Nephron progenitor cell (in vitro differentiated cells): Measurements from ENCODE around the gene PLEKHM3.

ENCODE experiments used
- DNase-seq: peaks from one replicate; pipeline ENCODE4 v3.0.0; 2021
- H3K27ac Mint-ChIP-seq: 2 replicates; pipeline ENCODE4 v1.8.0; 2021; ENCODE audit warnings: mild to moderate bottlenecking, moderate library complexity, mixed read lengths
- H3K27me3 Mint-ChIP-seq: 2 replicates; pipeline ENCODE4 v1.8.0; 2021; ENCODE audit warnings: mild to moderate bottlenecking, low read depth, mixed read lengths; ENCODE audit not compliant: poor library complexity
- H3K36me3 Mint-ChIP-seq: 2 replicates; pipeline ENCODE4 v1.8.0; 2021; ENCODE audit warnings: low read depth, mixed read lengths
- H3K4me1 Mint-ChIP-seq: 2 replicates; pipeline ENCODE4 v1.8.0; 2021; ENCODE audit warnings: mixed read lengths
- H3K4me3 Mint-ChIP-seq: 2 replicates; pipeline ENCODE4 v1.8.0; 2021; ENCODE audit warnings: mild to moderate bottlenecking, moderate library complexity, mixed read lengths
- H3K9me3 Mint-ChIP-seq: 2 replicates; pipeline ENCODE4 v1.8.0; 2021; ENCODE audit warnings: mild to moderate bottlenecking, moderate library complexity, mixed read lengths
- CTCF ChIP-seq: fragments of 200-600 bp; sonication (generic); IDR thresholded peaks from 2 replicates; pipeline ENCODE4 v1.5.0; 2021; ENCODE audit warnings: antibody characterized with exemption

PLEKHM3 gene

GRCh38 chr2:207933396-207934065, 91.8 kb downstream of the PLEKHM3 start:
- no peak overlapping the region for H3K27ac Mint-ChIP-seq

GRCh38 chr2:207932106-207932505, 93.2 kb downstream of the PLEKHM3 start:
- Mint-ChIP-seq H3K27ac (no peak overlapping the region), H3K4me3 (no peak overlapping the region), H3K9me3 (no peaks in the 10 kb centered on the region), H3K36me3 (no peaks in the 10 kb centered on the region), H3K4me1 (peaks cover 17% of the 10 kb centered on the region), H3K27me3 (peaks cover 19% of the 10 kb centered on the region)
- no peak for TF ChIP-seq CTCF
- no peak for DNase-seq

More at GRCh38 chr2:207933396-207934065, 91.8 kb downstream of the PLEKHM3 start:
- Mint-ChIP-seq H3K36me3 (no peaks in the 10 kb centered on the region), H3K9me3 (no peaks in the 10 kb centered on the region), H3K4me1 (peaks cover 17% of the 10 kb centered on the region), H3K4me3 (no peak overlapping the region), H3K27me3 (peaks cover 21% of the 10 kb centered on the region)
- no peak for DNase-seq
- no peak for TF ChIP-seq CTCF

GRCh38 chr2:207930747-207931146, 94.6 kb downstream of the PLEKHM3 start:
- no peaks in the 10 kb centered on the region for H3K9me3 Mint-ChIP-seq
- no peak overlapping the region for H3K27ac Mint-ChIP-seq
- DNase-seq, result peak; percentile 50
- no peak for TF ChIP-seq CTCF
- H3K4me3 Mint-ChIP-seq, result peak overlapping the region; percentile 18
- H3K27me3 Mint-ChIP-seq, result peaks cover 14% of the 10 kb centered on the region
- H3K36me3 Mint-ChIP-seq, result peaks cover under 1% of the 10 kb centered on the region
- peaks cover 31% of the 10 kb centered on the region for H3K4me1 Mint-ChIP-seq

DNA sequence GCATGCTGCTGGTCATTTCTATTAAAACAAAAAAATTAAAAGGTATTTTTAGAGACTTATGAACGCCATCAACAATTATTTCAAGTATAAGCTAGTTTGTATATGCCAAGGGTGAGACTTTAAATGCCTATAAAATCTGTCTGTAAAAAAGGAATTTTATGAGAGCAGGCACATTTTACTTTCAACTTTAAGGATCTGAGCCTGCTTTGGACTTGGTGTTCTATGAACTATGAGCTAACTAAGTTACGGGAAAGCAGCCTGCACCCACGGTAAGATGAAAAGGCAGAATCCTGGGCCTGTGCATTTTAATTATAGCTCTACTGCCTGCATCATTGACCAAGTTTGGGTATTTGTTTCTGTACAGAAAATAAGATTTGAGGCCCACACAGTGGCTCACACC, 95.4 kb downstream of the PLEKHM3 start:
- no peak for TF ChIP-seq CTCF
- H3K9me3 Mint-ChIP-seq, result no peaks in the 10 kb centered on the region
- peaks cover 34% of the 10 kb centered on the region for H3K4me1 Mint-ChIP-seq
- H3K27me3 Mint-ChIP-seq, result peaks cover 11% of the 10 kb centered on the region
- no peak overlapping the region for H3K4me3 Mint-ChIP-seq
- no peak overlapping the region for H3K27ac Mint-ChIP-seq
- peaks cover 4% of the 10 kb centered on the region for H3K36me3 Mint-ChIP-seq
- DNase-seq, result no peak

- Mint-ChIP-seq H3K4me3 (no peak overlapping the region), H3K4me1 (peaks cover 34% of the 10 kb centered on the region), H3K36me3 (peaks cover 4% of the 10 kb centered on the region), H3K9me3 (no peaks in the 10 kb centered on the region), H3K27ac (no peak overlapping the region), H3K27me3 (peaks cover 12% of the 10 kb centered on the region)
- TF ChIP-seq CTCF, result no peak
- no peak for DNase-seq
Observed at GRCh38 chr2:207928079-207928478, 97.2 kb downstream of the PLEKHM3 start.

GRCh38 chr2:207926989-207927300, 98.4 kb downstream of the PLEKHM3 start:
- no peak overlapping the region for H3K4me3 Mint-ChIP-seq
- H3K27ac Mint-ChIP-seq, result peak overlapping the region; percentile 40
- no peak for DNase-seq
- H3K27me3 Mint-ChIP-seq, result peaks cover 9% of the 10 kb centered on the region
- H3K9me3 Mint-ChIP-seq, result no peaks in the 10 kb centered on the region
- H3K36me3 Mint-ChIP-seq, result peaks cover 10% of the 10 kb centered on the region
- peaks cover 34% of the 10 kb centered on the region for H3K4me1 Mint-ChIP-seq
- no peak for TF ChIP-seq CTCF
